Activated CD4-positive, alpha-beta memory T cell treated with anti-CD3 and anti-CD28 coated beads for 36 hours (primary cell): ENCODE results near the gene WDFY4. TPM values are rescaled to one million over a fixed set of nuclear protein-coding genes. Genes with fewer than 3 reads are reported as not detected.
A peak's percentile ranks its signal among the peaks of the same experiment; 100 is the strongest.

ENCODE experiments used
- CTCF ChIA-PET: fragments of 350-600 bp; sonication (Branson Sonifier 250); formaldehyde crosslinking; loops from one replicate; lab custom pipeline; 2021; ENCODE audit warnings: antibody characterized with exemption, inconsistent platforms; lab: Charles Lee
- POLR2A ChIA-PET: fragments of 350-600 bp; sonication (Branson Sonifier 250); formaldehyde crosslinking; loops from one replicate; lab custom pipeline; 2021; ENCODE audit warnings: antibody characterized with exemption; lab: Charles Lee
- DNase-seq: peaks from one replicate; pipeline ENCODE4 v3.0.0-alpha.2; 2020
- H3K27ac Mint-ChIP-seq: one replicate; pipeline ENCODE4 v1.8.0; 2021; ENCODE audit warnings: mixed read lengths
- H3K27me3 Mint-ChIP-seq: one replicate; pipeline ENCODE4 v1.8.0; 2021; ENCODE audit warnings: mixed read lengths
- H3K36me3 Mint-ChIP-seq: one replicate; pipeline ENCODE4 v1.8.0; 2021; ENCODE audit warnings: mixed read lengths
- H3K4me1 Mint-ChIP-seq: one replicate; pipeline ENCODE4 v1.8.0; 2021; ENCODE audit warnings: low read depth, mixed read lengths
- H3K4me3 Mint-ChIP-seq: one replicate; pipeline ENCODE4 v1.8.0; 2021; ENCODE audit warnings: mild to moderate bottlenecking, mixed read lengths
- H3K9me3 Mint-ChIP-seq: one replicate; pipeline ENCODE4 v1.8.0; 2021; ENCODE audit warnings: mixed read lengths
- intact Hi-C: fragments of 100-400 bp; cut with micrococcal nuclease; formaldehyde crosslinking; loops from one replicate; pipeline ENCODE4 v1.15.1; 2023
- total RNA-seq, 2 experiments: library from RNA; stranded (reverse); gene quantifications; one replicate each; pipeline ENCODE4 v1.2.3, GENCODE V29; 2021

The WDFY4 gene
- total RNA-seq, 2 experiments from 2014 or later: not detected

- CTCF ChIA-PET: interaction anchor here (1.2 kb wide), 1 partner anchor 200 kb away, joined by 4 read pairs; no protein-coding TSS in a partner anchor
- POLR2A ChIA-PET: no interaction called here
- Mint-ChIP-seq H3K4me3 (no peak overlapping the region), H3K27ac (no peak overlapping the region), H3K36me3 (no peaks in the 10 kb centered on the region), H3K9me3 (no peaks in the 10 kb centered on the region), H3K4me1 (no peaks in the 10 kb centered on the region), H3K27me3 (peaks cover 8% of the 10 kb centered on the region)
- DNase-seq: no peak
- intact Hi-C loops: no loop called here
Measured at GRCh38 chr10:48974510-48975156, 290.0 kb downstream of the WDFY4 start.

GRCh38 chr10:48976196-48976595 is 291.5 kb downstream of the WDFY4 start:
- no peaks in the 10 kb centered on the region for H3K36me3 Mint-ChIP-seq
- no peak for DNase-seq
- no peaks in the 10 kb centered on the region for H3K9me3 Mint-ChIP-seq
- ChIA-PET POLR2A (no interaction called here), CTCF (interaction anchor here (0.8 to 4.1 kb wide), 5 partner anchors 431 to 543 kb away, joined by 3 to 22 read pairs (median 4); no protein-coding TSS in a partner anchor)
- no peaks in the 10 kb centered on the region for H3K4me1 Mint-ChIP-seq
- H3K27me3 Mint-ChIP-seq: peaks cover 8% of the 10 kb centered on the region
- no peak overlapping the region for H3K27ac Mint-ChIP-seq
- intact Hi-C loops: no loop called here
- no peak overlapping the region for H3K4me3 Mint-ChIP-seq

- no peak for DNase-seq
- CTCF ChIA-PET: interaction anchor here (0.8 to 4.1 kb wide), 3 partner anchors 186 to 533 kb away, joined by 3 to 22 read pairs (median 6); no protein-coding TSS in a partner anchor
- Mint-ChIP-seq H3K27ac (no peak overlapping the region), H3K9me3 (no peaks in the 10 kb centered on the region), H3K36me3 (no peaks in the 10 kb centered on the region), H3K4me3 (no peak overlapping the region), H3K27me3 (no peaks in the 10 kb centered on the region), H3K4me1 (no peaks in the 10 kb centered on the region)
- POLR2A ChIA-PET: no interaction called here
- intact Hi-C loops: no loop called here
Measured at GRCh38 chr10:48978318-48978717, 293.6 kb downstream of the WDFY4 start.

GRCh38 chr10:48981310-48981907 is 296.7 kb downstream of the WDFY4 start:
- no peak overlapping the region for H3K27ac Mint-ChIP-seq
- no peaks in the 10 kb centered on the region for H3K36me3 Mint-ChIP-seq
- DNase-seq: peak; percentile 65
- H3K4me1 Mint-ChIP-seq: no peaks in the 10 kb centered on the region
- intact Hi-C loops: loop anchor here (1.0 to 10.0 kb wide), 4 partner anchors 183 to 531 kb away; no protein-coding TSS in a partner anchor
- H3K9me3 Mint-ChIP-seq: no peaks in the 10 kb centered on the region
- H3K4me3 Mint-ChIP-seq: no peak overlapping the region
- POLR2A ChIA-PET: no interaction called here
- no peaks in the 10 kb centered on the region for H3K27me3 Mint-ChIP-seq
- CTCF ChIA-PET: interaction anchor here (1.0 to 1.3 kb wide), 7 partner anchors 33 to 542 kb away, joined by 3 to 4 read pairs (median 3); no protein-coding TSS in a partner anchor

- no peaks in the 10 kb centered on the region for H3K36me3 Mint-ChIP-seq
- no peak overlapping the region for H3K4me3 Mint-ChIP-seq
- ChIA-PET CTCF (interaction anchor here (1.0 to 1.3 kb wide), 7 partner anchors 34 to 530 kb away, joined by 3 to 5 read pairs (median 3); no protein-coding TSS in a partner anchor), POLR2A (no interaction called here)
- intact Hi-C loops: loop anchor here (10.0 kb wide), 1 partner anchor 392 kb away; no protein-coding TSS in a partner anchor
- no peak for DNase-seq
- H3K9me3 Mint-ChIP-seq: no peaks in the 10 kb centered on the region
- no peaks in the 10 kb centered on the region for H3K27me3 Mint-ChIP-seq
- no peak overlapping the region for H3K27ac Mint-ChIP-seq
- H3K4me1 Mint-ChIP-seq: no peaks in the 10 kb centered on the region
Measured at GRCh38 chr10:48982584-48982983, 297.9 kb downstream of the WDFY4 start.

- H3K9me3 Mint-ChIP-seq: no peaks in the 10 kb centered on the region
- H3K4me3 Mint-ChIP-seq: no peak overlapping the region
- POLR2A ChIA-PET: no interaction called here
- H3K27me3 Mint-ChIP-seq: no peaks in the 10 kb centered on the region
- no peaks in the 10 kb centered on the region for H3K36me3 Mint-ChIP-seq
- H3K27ac Mint-ChIP-seq: no peak overlapping the region
- H3K4me1 Mint-ChIP-seq: no peaks in the 10 kb centered on the region
- CTCF ChIA-PET: interaction anchor here (1.3 kb wide), 1 partner anchor 529 kb away, joined by 5 read pairs; no protein-coding TSS in a partner anchor
- DNase-seq: no peak
- intact Hi-C loops: loop anchor here (10.0 kb wide), 1 partner anchor 391 kb away; no protein-coding TSS in a partner anchor
Measured at GRCh38 chr10:48983648-48984351, 299.1 kb downstream of the WDFY4 start.

GRCh38 chr10:48985621-48986158 is 301.0 kb downstream of the WDFY4 start:
- Mint-ChIP-seq H3K27me3 (no peaks in the 10 kb centered on the region), H3K9me3 (no peaks in the 10 kb centered on the region), H3K36me3 (no peaks in the 10 kb centered on the region), H3K4me1 (no peaks in the 10 kb centered on the region), H3K27ac (no peak overlapping the region), H3K4me3 (no peak overlapping the region)
- CTCF ChIA-PET: no interaction called here
- intact Hi-C loops: loop anchor here (10.0 kb wide), 1 partner anchor 389 kb away; no protein-coding TSS in a partner anchor
- POLR2A ChIA-PET: no interaction called here
- no peak for DNase-seq

- H3K4me1 Mint-ChIP-seq: no peaks in the 10 kb centered on the region
- CTCF ChIA-PET: interaction anchor here (1.2 to 1.3 kb wide), 2 partner anchors 174 to 332 kb away, joined by 3 read pairs; no protein-coding TSS in a partner anchor
Measured at GRCh38 chr10:48990226-48990625, 305.6 kb downstream of the WDFY4 start.

GRCh38 chr10:48993627-48994026 is 309.0 kb downstream of the WDFY4 start:
- no peak overlapping the region for H3K27ac Mint-ChIP-seq
- POLR2A ChIA-PET: no interaction called here
- intact Hi-C loops: no loop called here
- no peaks in the 10 kb centered on the region for H3K4me1 Mint-ChIP-seq
- H3K9me3 Mint-ChIP-seq: no peaks in the 10 kb centered on the region
- peaks cover 4% of the 10 kb centered on the region for H3K27me3 Mint-ChIP-seq
- no peaks in the 10 kb centered on the region for H3K36me3 Mint-ChIP-seq
- H3K4me3 Mint-ChIP-seq: no peak overlapping the region
- no peak for DNase-seq
- CTCF ChIA-PET: no interaction called here

More at GRCh38 chr10:48990226-48990625, 305.6 kb downstream of the WDFY4 start:
- Mint-ChIP-seq H3K9me3 (no peaks in the 10 kb centered on the region), H3K36me3 (no peaks in the 10 kb centered on the region), H3K4me3 (no peak overlapping the region), H3K27me3 (peaks cover 4% of the 10 kb centered on the region), H3K27ac (no peak overlapping the region)
- intact Hi-C loops: no loop called here
- DNase-seq: no peak
- POLR2A ChIA-PET: no interaction called here

- no peak overlapping the region for H3K27ac Mint-ChIP-seq
- no peaks in the 10 kb centered on the region for H3K4me1 Mint-ChIP-seq
- ChIA-PET CTCF (no interaction called here), POLR2A (no interaction called here)
- H3K27me3 Mint-ChIP-seq: peaks cover 4% of the 10 kb centered on the region
- intact Hi-C loops: no loop called here
- H3K4me3 Mint-ChIP-seq: no peak overlapping the region
- no peak for DNase-seq
- H3K36me3 Mint-ChIP-seq: no peaks in the 10 kb centered on the region
- no peaks in the 10 kb centered on the region for H3K9me3 Mint-ChIP-seq
Measured at GRCh38 chr10:48996329-48996728, 311.7 kb downstream of the WDFY4 start.

- intact Hi-C loops: no loop called here
- Mint-ChIP-seq H3K27ac (no peak overlapping the region), H3K9me3 (no peaks in the 10 kb centered on the region), H3K4me3 (no peak overlapping the region), H3K27me3 (no peaks in the 10 kb centered on the region), H3K36me3 (no peaks in the 10 kb centered on the region), H3K4me1 (no peaks in the 10 kb centered on the region)
- CTCF ChIA-PET: no interaction called here
- DNase-seq: no peak
- POLR2A ChIA-PET: no interaction called here
Measured at GRCh38 chr10:48999346-48999745, 314.7 kb downstream of the WDFY4 start.
